Measurements from ENCODE around the gene ASF1B.

- no peak for TF ChIP-seq CREB1 (CRISPR knock-in tag; IDR thresholded peaks at IDR 0.05; ENCODE audit: low read depth)
- TF ChIP-seq EZH2 (IDR thresholded peaks at IDR 0.05; ENCODE audit: low read depth, unreplicated experiment): no peak
Measured at GRCh38 chr19:14142262-14143190, 6.1 kb upstream of the ASF1B start.

Data from GM23338 (cell line).